Measurements from ENCODE around the gene CAMTA1.
A peak's percentile ranks its signal among the peaks of the same experiment; 100 is the strongest.

CAMTA1 gene

DNA sequence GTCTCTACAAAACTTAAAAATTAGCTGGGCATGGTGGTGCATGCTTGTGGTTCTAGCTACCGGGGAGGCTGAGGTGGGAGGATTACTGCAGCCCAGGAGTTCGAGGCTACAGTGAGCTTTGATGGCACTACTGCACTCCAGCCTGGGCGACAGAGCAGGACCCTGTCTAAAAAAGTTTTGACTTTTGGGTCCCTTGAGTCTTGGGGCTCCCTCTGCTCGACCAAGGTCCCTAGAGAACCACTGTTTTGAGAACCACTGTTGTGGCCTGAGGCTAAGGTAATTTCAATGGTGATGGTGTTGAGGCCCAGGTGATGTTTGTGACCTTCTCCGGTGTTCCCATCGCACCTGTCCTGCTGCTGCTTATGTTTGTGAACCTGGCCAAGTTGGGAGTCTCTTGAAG, 3.1 kb upstream of the CAMTA1 start:
- no peak overlapping the region for H3K4me3 ChIP-seq (ENCODE audit: low read length)
- no peak for DNase-seq (ENCODE audit: low read depth)
- TF ChIP-seq, protein P1, sequence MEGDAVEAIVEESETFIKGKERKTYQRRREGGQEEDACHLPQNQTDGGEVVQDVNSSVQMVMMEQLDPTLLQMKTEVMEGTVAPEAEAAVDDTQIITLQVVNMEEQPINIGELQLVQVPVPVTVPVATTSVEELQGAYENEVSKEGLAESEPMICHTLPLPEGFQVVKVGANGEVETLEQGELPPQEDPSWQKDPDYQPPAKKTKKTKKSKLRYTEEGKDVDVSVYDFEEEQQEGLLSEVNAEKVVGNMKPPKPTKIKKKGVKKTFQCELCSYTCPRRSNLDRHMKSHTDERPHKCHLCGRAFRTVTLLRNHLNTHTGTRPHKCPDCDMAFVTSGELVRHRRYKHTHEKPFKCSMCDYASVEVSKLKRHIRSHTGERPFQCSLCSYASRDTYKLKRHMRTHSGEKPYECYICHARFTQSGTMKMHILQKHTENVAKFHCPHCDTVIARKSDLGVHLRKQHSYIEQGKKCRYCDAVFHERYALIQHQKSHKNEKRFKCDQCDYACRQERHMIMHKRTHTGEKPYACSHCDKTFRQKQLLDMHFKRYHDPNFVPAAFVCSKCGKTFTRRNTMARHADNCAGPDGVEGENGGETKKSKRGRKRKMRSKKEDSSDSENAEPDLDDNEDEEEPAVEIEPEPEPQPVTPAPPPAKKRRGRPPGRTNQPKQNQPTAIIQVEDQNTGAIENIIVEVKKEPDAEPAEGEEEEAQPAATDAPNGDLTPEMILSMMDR (conservative IDR thresholded peaks at IDR 0.05; ENCODE audit: low read length), result no peak

DNA sequence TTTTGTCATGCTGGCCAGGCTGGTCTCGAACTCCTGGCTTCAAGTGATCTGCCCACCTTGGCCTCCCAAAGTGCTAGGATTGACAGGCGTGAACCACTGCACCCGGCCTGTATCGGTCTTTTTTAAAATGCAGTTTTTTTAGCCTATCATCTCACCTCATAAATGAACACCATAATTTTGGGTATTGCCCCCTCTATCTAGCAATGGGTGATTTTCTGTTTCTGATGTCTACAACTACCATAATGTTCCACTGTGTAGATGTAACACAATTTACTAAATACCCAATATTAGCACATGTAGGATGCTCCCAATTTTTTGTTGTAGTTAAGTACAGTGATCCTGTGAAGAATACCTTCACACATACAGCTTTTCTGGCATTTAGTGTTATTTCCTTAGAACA, 2.0 kb upstream of the CAMTA1 start:
- TF ChIP-seq, protein P1 (conservative IDR thresholded peaks at IDR 0.05; ENCODE audit: low read length), result no peak; the same call in 1 of the 2 replicates
- DNase-seq (ENCODE audit: low read depth), result no peak
- peak overlapping the region; percentile 74 for H3K4me3 ChIP-seq (ENCODE audit: low read length)

DNA sequence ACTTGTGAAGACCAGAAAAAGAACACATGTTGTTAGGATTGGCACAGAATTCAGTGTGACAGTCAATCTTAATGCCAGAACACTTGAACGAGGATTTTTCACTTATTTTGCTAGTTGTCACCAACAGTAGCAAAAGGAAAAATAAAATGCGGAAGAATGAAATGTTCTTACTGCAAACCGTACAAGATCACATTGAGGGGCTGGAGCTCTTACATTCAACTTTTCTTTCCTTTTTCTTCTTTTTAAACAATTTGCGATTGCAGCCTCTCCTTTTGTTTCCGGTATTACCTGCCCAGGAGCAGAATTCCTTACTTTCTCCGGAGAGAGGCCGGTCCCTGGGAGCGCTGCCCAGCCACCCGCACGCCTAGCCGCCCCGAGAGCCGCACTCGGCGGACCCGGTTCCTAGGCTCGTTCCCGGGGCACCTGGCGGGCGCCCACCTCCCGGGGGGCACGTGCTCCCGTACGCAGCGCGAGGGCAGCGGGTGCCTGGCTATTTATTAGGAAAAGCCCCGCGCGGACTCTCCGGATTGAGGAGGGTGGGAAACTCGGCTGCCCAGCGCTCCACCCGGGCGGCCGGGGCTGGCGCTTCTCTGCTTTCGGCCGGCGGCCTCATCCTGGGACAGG, 1.2 kb upstream of the CAMTA1 start:
- TF ChIP-seq, protein P1 (conservative IDR thresholded peaks at IDR 0.05; ENCODE audit: low read length), result no peak
- peak overlapping the region; percentile 74 for H3K4me3 ChIP-seq (ENCODE audit: low read length)
- DNase-seq (ENCODE audit: low read depth), result peak; percentile 4

DNA sequence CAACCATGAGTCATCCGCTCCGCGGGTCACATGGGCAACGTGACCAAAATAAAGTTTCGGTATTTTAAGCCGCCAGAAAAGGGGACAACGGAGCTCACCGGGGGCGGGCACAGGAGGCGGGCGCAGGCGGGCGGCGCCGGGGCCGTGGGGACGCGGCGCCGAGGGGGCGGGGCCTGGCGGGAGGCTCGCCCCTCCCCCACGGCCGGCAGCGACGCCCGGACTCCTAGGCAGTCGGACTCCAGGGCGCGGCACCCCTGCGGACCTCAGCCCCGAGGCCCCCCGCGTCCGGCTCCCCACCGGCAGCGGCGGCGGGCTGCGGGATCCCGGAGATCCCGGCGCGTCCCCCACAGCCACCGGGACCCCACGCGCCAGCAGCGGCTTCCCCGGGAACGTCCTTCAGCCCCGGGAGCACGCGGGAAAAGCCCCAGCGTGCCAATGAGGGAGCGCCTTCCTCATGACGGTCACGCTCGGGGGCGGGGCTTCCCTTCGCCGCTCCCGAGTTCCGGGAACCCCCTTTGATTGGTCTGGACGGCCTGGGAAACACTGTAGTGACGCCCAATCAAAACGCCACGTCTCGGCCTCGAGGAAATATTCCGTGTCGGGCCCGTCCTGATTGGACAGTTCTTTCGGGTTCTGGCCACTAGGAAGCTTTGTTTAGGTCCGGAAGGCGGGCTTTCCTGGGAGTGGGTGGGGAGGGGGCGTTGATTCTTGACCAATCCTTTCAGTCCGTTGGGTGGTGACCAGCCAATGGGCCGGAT, 515 bp upstream of the CAMTA1 start:
- TF ChIP-seq, protein P1 (conservative IDR thresholded peaks at IDR 0.05; ENCODE audit: low read length), result no peak
- peak; percentile 100 for DNase-seq (ENCODE audit: low read depth)
- peak overlapping the region; percentile 74 for H3K4me3 ChIP-seq (ENCODE audit: low read length)

DNA sequence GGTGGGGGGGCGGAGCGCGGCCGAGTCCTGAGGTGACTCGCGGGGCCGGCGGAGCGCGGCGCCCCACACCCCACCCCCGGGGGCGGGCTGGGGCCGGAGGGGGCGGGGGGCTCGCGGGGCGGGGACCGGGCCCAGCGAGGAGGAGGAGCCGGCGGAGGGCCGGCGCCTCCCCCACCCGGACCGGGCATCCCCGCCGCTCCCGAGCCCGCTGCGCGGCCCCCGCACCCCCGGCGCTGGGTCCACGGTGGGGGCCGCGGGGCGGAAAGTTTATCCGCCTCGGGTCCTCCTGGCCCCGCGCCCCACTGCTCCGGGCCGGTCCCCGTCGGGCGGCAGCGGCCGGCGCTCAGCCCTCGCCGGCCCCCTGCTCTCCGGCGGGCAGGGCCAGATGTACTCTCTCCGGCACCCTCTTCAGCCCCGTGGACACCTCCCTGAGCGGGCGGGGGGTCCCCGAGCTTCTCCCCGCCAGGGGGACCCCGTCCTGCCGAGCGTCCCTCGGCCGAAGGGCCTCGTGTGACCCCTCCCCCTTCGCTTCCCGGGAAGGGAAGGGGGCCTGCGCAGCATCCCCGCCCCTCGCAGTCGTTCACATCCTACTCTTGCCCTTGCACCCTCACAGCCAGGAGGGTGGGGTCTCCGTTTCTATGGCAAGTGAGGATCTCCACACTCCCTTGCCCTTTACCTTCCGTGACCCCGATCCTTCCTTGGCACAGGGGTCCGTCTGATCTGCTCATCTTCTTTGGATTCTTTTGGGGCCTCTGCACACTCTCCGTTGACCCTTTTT, 663 bp downstream of the CAMTA1 start:
- DNase-seq (ENCODE audit: low read depth), result peak; percentile 17

DNA sequence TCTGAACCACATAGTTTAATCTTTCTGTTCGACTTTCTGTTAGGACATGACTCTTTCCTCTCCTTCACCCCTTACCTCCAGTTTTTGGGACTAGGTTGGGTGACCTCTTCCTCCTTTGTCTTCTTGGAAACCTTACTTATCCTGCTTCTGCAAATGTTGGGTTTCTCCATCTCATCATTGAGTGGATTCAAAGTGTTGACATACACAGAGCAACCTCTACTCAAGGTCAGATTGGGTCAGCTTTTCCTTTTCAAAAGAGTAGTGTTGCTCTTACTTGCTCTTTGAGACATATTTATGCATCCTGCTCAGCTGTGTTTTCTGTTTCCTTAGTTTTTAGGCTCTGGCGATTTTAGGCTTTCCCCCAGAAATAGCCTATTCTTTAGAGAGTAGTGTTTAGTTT, 3.7 kb downstream of the CAMTA1 start:
- TF ChIP-seq, protein P1 (conservative IDR thresholded peaks at IDR 0.05; ENCODE audit: low read length), result no peak
- no peak overlapping the region for H3K4me3 ChIP-seq (ENCODE audit: low read length)

More for the DNA sequence above, 663 bp downstream of the CAMTA1 start:
- H3K4me3 ChIP-seq (ENCODE audit: low read length), result peak overlapping the region; percentile 80
- TF ChIP-seq, protein P1 (conservative IDR thresholded peaks at IDR 0.05; ENCODE audit: low read length), result no peak

More for the DNA sequence above, 3.7 kb downstream of the CAMTA1 start:
- no peak for DNase-seq (ENCODE audit: low read depth)
